H1 (cell line): ENCODE data around the gene SPACA7.

Experiments
- CTCF ChIP-seq, 3 experiments: IDR thresholded peaks; 1 replicate in 2 of 3; 2 replicates in 1 of 3; pipeline versions ENCODE4 v1.5.1 to v1.6.1; 2011; ENCODE audit warnings: low read length in 3 of 3, mild to moderate bottlenecking in 3 of 3, inconsistent platforms in 2 of 3, low read depth in 1 of 3, moderate library complexity in 1 of 3; ENCODE audit not compliant: insufficient read depth in 1 of 3; ENCODE audit errors: control extremely low read depth in 1 of 3
- EZH2 ChIP-seq: fragments of 200-600 bp; sonication (generic); IDR thresholded peaks from 2 replicates; pipeline ENCODE4 v1.7.1; 2012; ENCODE audit warnings: low read depth, mild to moderate bottlenecking, moderate library complexity, low read length, inconsistent platforms; ENCODE audit not compliant: severe bottlenecking
- POLR2AphosphoS5 ChIP-seq: IDR thresholded peaks from 2 replicates; pipeline ENCODE4 v1.6.1; 2011; ENCODE audit warnings: low read depth, low read length
- RFX5 ChIP-seq: IDR thresholded peaks from 2 replicates; pipeline ENCODE4 v1.6.1; 2011; ENCODE audit warnings: low read depth, low read length, improper control_type of control experiment, borderline replicate concordance
- SP2 ChIP-seq: IDR thresholded peaks from 2 replicates; pipeline ENCODE4 v1.6.1; 2012; ENCODE audit warnings: mild to moderate bottlenecking, low read length, inconsistent platforms
- TAF7 ChIP-seq: optimal IDR thresholded peaks from 2 replicates; pipeline ENCODE3; 2011; ENCODE audit warnings: low read depth, mild to moderate bottlenecking, inconsistent platforms, low read length, moderate library complexity, borderline replicate concordance
- ZNF274 ChIP-seq: IDR thresholded peaks from 2 replicates; pipeline ENCODE4 v1.7.0; 2012; ENCODE audit warnings: low read length, borderline replicate concordance; ENCODE audit errors: extremely low read depth

DNA sequence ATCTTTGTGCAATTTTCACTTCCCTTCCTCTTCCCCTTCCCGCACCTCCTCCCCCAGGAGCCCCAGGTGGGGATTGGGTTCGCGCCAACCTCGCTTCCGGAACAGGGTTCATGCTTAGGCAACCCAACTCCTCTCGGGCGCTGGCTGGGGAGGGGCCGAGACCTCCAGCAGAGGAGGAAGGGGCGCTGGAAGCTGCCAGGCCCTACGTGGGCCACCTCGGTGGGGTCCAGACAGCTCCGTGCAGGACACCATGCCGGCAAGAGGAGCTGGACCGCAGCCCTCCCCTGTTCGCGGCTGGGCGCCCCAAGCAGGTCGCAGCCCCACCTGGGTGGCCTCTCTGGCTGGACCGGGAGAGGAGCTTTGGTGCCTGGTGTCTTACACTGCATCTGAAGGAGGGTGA lies 91.1 kb downstream of the SPACA7 start:
- TF ChIP-seq POLR2AphosphoS5 = no peak
- TF ChIP-seq ZNF274 = no peak
- TF ChIP-seq TAF7 = no peak
- TF ChIP-seq CTCF (IDR thresholded peaks at IDR 0.05; ENCODE audit: control extremely low read depth in 1 of 3, insufficient read depth in 1 of 3, low read depth in 1 of 3, low read length in 3 of 3) = no peak
- TF ChIP-seq EZH2 = no peak
- TF ChIP-seq SP2 = no peak
- no peak for TF ChIP-seq RFX5
